ENCODE results near the gene PTPRD.

- TF ChIP-seq REST (IDR thresholded peaks at IDR 0.05; ENCODE audit: insufficient read depth in 1 of 2, low read depth in 2 of 2, low read length in 2 of 2) (no peak), SIN3A (IDR thresholded peaks at IDR 0.05; ENCODE audit: borderline replicate concordance, insufficient read depth, low read length) (no peak)
Measured at GRCh38 chr9:8889100-8889499, 1723.7 kb downstream of the PTPRD start.

Measured in PFSK-1 (cell line).